ENCODE measurements around the gene AP5S1.

DNA sequence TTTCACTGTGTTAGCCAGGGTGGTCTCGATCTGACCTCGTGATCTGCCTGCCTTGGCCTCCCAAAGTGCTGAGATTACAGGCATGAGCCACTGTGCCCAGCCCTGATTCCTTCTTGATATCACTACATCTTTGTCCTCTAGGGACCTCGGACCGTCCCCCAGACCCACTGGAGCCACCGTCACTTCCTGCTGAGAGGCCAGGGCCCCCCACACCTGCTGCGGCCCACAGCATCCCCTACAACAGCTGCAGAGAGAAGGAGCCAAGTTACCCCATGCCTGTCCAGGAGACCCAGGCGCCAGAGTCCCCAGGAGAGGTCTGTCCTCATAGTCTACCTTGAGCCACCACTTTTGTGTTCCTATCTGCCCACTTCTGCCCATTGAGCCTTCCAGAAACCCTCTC lies 40.8 kb downstream of the AP5S1 start:
- TF ChIP-seq CEBPB (IDR thresholded peaks at IDR 0.05; ENCODE audit: low read depth, low read length) (no peak), SMC3 (IDR thresholded peaks at IDR 0.05; ENCODE audit: low read depth, low read length) (no peak), POLR2A (IDR thresholded peaks at IDR 0.05; ENCODE audit: low read depth, low read length) (no peak), RAD21 (IDR thresholded peaks at IDR 0.05; ENCODE audit: low read length) (no peak), RFX5 (IDR thresholded peaks at IDR 0.05; ENCODE audit: low read depth, low read length) (no peak), MXI1 (IDR thresholded peaks at IDR 0.05; ENCODE audit: borderline replicate concordance, low read depth, low read length) (no peak), FOS (IDR thresholded peaks at IDR 0.05; ENCODE audit: low read depth, low read length) (no peak), MAFK (IDR thresholded peaks at IDR 0.05; ENCODE audit: low read depth, low read length) (no peak), BHLHE40 (IDR thresholded peaks at IDR 0.05; ENCODE audit: low read depth, low read length) (no peak), CHD1 (IDR thresholded peaks at IDR 0.05; ENCODE audit: low read depth, low read length) (no peak)
- TF ChIP-seq, protein P1, sequence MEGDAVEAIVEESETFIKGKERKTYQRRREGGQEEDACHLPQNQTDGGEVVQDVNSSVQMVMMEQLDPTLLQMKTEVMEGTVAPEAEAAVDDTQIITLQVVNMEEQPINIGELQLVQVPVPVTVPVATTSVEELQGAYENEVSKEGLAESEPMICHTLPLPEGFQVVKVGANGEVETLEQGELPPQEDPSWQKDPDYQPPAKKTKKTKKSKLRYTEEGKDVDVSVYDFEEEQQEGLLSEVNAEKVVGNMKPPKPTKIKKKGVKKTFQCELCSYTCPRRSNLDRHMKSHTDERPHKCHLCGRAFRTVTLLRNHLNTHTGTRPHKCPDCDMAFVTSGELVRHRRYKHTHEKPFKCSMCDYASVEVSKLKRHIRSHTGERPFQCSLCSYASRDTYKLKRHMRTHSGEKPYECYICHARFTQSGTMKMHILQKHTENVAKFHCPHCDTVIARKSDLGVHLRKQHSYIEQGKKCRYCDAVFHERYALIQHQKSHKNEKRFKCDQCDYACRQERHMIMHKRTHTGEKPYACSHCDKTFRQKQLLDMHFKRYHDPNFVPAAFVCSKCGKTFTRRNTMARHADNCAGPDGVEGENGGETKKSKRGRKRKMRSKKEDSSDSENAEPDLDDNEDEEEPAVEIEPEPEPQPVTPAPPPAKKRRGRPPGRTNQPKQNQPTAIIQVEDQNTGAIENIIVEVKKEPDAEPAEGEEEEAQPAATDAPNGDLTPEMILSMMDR (conservative IDR thresholded peaks at IDR 0.05; ENCODE audit: low read depth, low read length): no peak
- TF ChIP-seq, protein P2, sequence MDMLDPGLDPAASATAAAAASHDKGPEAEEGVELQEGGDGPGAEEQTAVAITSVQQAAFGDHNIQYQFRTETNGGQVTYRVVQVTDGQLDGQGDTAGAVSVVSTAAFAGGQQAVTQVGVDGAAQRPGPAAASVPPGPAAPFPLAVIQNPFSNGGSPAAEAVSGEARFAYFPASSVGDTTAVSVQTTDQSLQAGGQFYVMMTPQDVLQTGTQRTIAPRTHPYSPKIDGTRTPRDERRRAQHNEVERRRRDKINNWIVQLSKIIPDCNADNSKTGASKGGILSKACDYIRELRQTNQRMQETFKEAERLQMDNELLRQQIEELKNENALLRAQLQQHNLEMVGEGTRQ (IDR thresholded peaks at IDR 0.05; ENCODE audit: low read depth, low read length): no peak
- TF ChIP-seq, protein P3, sequence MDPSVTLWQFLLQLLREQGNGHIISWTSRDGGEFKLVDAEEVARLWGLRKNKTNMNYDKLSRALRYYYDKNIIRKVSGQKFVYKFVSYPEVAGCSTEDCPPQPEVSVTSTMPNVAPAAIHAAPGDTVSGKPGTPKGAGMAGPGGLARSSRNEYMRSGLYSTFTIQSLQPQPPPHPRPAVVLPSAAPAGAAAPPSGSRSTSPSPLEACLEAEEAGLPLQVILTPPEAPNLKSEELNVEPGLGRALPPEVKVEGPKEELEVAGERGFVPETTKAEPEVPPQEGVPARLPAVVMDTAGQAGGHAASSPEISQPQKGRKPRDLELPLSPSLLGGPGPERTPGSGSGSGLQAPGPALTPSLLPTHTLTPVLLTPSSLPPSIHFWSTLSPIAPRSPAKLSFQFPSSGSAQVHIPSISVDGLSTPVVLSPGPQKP (IDR thresholded peaks at IDR 0.05; ENCODE audit: borderline replicate concordance, low read depth, low read length): no peak

Data from IMR-90 (cell line).